ENCODE results near the gene SMAD7.

SMAD7 gene

GRCh38 chr18:48943736-48944527, 6.8 kb downstream of the SMAD7 start:
- no peak for DNase-seq

DNA sequence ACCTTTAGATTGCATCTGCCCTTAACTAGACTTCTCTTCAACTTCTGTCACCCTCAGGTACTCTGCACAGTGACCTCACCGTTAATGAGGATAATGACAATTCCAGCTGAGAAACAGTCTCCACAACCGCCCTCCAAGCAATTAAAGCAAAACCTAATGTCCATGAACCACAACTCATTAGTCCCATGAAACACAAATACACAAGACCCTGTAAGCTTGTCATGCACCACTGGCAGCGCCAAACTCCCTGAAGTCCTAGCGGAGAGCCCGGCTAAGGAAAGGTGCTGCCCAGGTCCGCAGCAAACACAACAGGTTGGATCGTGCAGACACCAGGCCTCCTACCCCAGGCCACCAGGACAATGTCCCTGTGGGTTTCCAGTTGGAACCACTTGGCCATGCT, 7.4 kb downstream of the SMAD7 start:
- no peak for DNase-seq

DNA sequence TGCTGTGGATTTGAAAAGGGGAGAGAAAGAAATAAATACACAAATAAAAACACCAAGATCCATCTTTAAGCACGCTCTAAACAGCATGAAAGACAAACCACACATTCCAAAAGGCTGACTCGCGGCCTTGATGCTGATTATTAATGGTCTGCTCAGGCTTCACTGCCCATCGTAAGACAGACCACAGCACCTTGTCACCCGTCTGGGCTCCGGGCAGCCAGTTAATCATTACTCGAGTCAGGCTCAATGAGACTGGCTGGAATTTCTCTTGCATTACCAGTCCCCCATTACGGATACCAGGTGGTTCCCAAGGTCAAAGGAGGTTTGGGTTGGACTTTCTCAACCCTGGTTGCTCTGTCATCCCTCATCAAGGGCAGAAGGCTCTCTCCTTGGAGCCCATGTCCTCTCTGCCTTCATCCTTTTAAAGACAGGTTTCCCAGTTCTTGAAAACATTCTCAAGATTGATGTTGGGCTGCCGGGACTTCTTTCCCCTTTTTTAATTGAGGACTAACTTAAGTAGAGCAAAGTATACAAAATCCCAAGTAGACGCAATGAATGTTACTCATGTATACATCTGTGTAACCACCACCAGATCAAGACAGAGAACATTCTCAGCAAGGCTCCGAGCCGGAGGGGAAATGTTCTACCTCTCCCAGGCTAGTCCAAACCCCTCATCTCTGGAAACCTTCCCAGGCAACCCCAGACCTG, 8.1 kb downstream of the SMAD7 start:
- DNase-seq: no peak

DNA sequence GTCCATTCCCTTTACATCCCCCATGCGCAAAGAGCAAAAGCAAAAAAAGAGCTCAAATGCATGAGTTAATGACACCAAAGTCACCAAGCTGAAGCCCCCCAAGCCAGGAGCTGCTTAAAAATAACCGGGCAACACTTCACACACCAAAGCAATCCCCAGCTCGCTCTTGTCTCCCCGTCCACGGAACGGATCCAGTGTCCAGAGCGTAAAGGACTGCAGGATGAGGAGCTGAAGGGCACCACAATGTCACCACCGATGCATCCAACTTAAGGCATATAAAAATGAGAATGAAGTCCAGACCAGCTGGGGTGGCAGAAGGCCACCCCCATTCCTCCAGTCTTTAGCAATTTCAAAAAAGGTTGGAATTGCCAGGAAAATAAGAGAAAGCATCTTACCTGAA, 8.7 kb downstream of the SMAD7 start:
- no peak for DNase-seq

GRCh38 chr18:48941672-48942071, 9.1 kb downstream of the SMAD7 start:
- DNase-seq: no peak

- DNase-seq: no peak
These were observed 9.7 kb downstream of the SMAD7 start for GRCh38 chr18:48940854-48941611.

- no peak for DNase-seq
These were observed 11.3 kb downstream of the SMAD7 start for GRCh38 chr18:48939205-48940097.

GRCh38 chr18:48938827-48939204, 11.9 kb downstream of the SMAD7 start:
- DNase-seq: no peak

GRCh38 chr18:48937869-48938750, 12.7 kb downstream of the SMAD7 start:
- DNase-seq: no peak

DNA sequence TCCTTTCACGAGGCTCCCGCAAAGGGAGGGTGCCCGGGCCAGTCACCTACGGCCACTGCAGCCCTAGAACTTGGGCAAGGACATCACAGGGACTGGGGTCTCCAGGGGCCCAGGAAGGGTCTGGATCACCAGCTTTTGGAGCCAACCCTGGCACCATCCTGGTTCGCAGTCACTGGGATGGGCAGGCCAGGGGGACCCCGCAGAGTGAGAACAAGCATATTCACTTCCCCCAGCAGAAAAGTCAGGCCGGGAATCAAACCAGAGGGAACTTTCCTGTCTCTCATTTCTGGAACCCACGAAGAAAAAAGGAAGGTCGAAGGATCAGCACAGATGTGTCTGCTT, 15.4 kb downstream of the SMAD7 start:
- no peak for DNase-seq

DNA sequence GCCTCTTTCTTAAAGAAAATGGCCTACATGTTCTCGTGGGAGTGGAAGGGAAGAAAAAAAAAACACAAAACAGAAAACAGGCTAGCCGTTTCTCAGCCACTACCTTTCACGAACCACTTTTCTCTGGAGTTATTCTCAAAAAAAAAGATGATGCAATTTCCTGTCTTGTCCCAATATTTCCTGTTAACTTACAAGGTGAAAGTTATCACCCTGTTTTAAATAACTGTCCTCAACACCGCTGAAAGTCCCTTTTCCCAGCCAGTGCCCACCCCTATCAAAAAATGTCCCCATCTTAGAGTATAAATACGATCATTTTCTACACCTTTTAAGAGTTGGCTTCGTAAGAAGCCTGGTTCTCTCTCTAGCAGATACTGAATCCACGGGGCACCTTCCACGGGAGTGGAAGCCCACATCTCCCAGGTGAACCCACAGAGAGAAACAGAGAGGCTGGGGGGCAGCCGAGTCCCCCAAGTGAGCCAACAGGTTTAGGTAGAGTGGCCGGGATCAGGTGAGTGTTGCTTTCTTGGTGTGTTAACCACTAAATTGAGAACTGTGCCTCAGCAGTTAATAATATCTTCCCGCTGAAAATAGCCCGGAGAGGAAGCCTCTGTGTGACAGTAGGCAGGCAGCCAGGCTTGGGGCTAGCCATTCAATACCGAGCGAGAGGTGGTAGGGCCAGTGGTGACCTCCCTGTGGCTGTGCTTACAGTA, 15.9 kb downstream of the SMAD7 start:
- DNase-seq: no peak

DNA sequence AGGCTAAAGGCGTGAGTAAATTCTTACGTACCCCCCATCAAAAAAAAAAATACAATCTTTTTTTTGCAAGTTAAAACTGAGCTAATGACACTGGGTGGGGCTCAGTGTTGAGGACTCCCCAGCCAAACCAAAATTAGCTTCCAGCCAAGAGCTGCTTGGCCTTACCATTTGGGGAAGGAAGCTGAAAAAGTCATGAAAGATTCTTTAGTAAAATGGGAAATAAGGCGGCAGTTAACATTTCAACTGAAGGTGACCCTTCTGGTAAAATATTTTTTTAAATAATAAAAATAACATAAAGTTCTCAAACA, 16.4 kb downstream of the SMAD7 start:
- no peak for DNase-seq

- no peak for DNase-seq
These were observed 17.0 kb downstream of the SMAD7 start for GRCh38 chr18:48933578-48934414.

DNA sequence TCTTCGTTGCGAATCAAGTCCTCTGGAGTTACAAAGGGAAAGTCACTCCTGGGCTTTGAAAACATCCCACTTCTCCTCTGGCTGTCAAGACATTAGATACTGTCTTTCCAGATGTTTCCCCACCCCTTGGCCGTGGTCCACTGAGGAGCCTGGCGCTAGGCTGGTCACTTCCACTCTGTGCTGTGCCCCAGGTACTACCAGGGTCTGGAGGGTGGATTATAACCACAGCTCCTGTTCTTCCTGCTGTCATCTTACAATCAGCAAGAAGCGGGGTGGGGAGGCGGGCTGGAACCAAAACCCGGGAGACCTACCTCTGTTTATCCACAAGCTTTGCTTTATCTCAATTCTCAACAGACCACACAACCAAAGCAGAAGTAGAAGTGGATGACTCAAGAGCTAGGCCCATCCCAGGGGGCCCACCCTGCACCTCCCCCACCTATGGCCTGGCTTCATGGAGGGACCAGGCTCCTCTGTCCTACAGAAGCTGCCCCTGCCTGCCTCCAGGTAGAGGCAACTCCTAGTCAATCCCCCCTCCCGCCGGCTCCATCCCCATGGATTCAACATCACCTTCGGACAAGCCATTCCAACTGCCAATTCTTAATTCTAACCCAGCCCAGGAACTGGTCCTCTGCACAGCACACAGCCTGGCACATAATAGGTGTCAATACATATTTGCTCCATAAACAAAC, 17.8 kb downstream of the SMAD7 start:
- DNase-seq: no peak

DNA sequence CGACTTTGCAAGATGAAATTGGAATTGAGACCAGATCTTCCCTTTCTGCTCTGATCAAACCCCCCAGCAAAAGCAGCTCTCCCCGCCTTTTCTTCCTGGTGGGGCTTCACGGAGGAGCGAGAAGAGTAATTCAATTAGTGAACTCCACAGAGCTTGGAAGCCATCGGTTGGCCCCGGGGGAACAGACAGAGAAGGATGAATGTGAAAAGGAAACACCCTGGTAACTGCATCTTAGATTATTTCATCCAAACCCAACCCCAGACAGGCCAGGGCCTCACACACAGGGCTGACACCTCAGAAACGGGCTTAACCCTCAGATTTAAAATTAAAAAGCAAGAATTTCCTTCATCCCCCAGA, 18.3 kb downstream of the SMAD7 start:
- DNase-seq: no peak

GRCh38 chr18:48931680-48932461, 18.9 kb downstream of the SMAD7 start:
- DNase-seq: no peak

GRCh38 chr18:48930926-48931325, 19.8 kb downstream of the SMAD7 start:
- no peak for DNase-seq

DNA sequence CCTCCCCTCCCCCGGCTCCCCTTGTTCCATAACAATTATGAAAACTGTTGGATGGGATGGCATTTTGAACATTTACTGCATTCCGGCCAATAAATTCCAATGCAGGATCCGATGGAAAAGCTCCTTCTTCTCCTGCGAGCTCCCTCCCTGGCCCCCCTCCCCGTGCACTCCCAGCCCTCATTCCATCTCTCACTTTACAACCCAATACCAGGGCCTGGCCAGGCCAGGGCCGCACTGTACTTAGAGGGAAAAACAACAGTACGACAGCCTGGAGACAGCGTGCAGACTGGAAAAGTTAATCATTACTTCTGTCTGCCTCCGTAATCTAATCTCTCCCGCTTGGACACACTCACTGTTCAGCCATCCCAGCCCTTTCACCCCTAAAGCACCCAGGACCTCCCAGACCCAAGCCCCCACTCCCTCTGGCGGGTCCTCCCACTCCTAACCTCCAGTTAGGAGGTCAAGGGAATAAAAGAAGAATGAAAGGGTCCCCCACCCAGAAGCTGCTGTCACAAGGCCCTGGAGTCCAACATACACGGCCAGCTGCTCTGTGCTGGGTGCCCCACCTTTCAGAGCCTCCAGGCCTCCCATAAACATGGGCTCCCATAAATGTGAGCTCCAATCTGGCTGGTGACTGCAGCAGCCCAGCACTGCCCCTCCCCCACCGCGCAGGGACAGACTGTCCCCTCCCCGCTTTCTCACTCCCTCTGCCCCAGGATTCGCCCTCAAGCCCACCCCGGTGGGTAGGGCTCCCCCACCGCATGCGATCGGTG, 20.6 kb downstream of the SMAD7 start:
- no peak for DNase-seq

All from NCI-H1436 treated with DMSO at 0.1 percent for 48 hours (cell line).